GM21360 (cell line): ENCODE results near the gene MCHR2.

ENCODE experiments used
- ATAC-seq: cut with Tn5 transposase; IDR thresholded peaks from one replicate; pipeline ENCODE4 v1.9.1; 2021; ENCODE audit warnings: mild to moderate bottlenecking, moderate library complexity; ENCODE audit not compliant: unreplicated experiment

Gene MCHR2

GRCh38 chr6:99905209-99906106 is 88.6 kb downstream of the MCHR2 start:
- ATAC-seq = peak; percentile 90

GRCh38 chr6:99901596-99902384 is 92.2 kb downstream of the MCHR2 start:
- ATAC-seq = no peak

- peak; percentile 51 for ATAC-seq
Observed at GRCh38 chr6:99894815-99895214, 99.2 kb downstream of the MCHR2 start.

- ATAC-seq = no peak
Observed at GRCh38 chr6:99887066-99887465, 107.0 kb downstream of the MCHR2 start.

GRCh38 chr6:99885051-99885450 is 109.0 kb downstream of the MCHR2 start:
- ATAC-seq = no peak

GRCh38 chr6:99882128-99882702 is 111.8 kb downstream of the MCHR2 start:
- ATAC-seq = no peak

- ATAC-seq = no peak
Observed at GRCh38 chr6:99879431-99879830, 114.6 kb downstream of the MCHR2 start.

- ATAC-seq = no peak
Observed at GRCh38 chr6:99875068-99875467, 119.0 kb downstream of the MCHR2 start.

- no peak for ATAC-seq
Observed at GRCh38 chr6:99873084-99873483, 120.9 kb downstream of the MCHR2 start.

- no peak for ATAC-seq
Observed at GRCh38 chr6:99871641-99872040, 122.4 kb downstream of the MCHR2 start.
